ENCODE results near the gene TWF2. TPM values are rescaled to one million over a fixed set of nuclear protein-coding genes. Genes with fewer than 3 reads are reported as not detected.

Gene TWF2
- total and polyA plus RNA-seq, 2 of the 13 experiments (the other 11 are each of a cell fraction or from before 2014, with no cell fraction given): 45.5 to 108 TPM

DNA sequence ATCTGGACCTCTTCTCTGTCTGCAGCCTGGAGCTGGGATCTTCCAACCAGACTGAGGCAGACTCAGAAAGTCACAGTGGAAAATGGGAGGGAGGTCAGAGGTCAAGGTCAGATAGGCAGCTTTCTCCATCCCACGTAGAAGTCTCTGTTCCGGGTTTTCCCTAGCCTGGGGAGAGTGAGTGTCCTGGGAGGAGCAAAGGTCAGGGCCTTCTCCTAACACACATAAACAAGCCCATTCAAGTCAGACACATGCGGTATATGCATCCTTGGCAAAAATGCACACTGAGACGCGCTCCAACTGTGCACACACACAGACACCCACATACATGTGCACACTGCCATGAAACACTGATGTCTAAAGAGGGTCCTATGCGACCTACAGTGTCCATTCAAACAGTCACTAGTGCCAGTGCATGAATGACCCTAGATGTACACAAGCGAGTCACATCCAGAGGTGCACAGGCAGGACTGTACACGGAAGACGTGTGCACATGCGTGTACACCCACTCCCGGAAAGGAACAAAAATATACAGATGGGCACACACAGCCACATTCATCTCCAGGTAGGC lies 681 bp downstream of the TWF2 start (continued):
- TF ChIP-seq, protein P1, sequence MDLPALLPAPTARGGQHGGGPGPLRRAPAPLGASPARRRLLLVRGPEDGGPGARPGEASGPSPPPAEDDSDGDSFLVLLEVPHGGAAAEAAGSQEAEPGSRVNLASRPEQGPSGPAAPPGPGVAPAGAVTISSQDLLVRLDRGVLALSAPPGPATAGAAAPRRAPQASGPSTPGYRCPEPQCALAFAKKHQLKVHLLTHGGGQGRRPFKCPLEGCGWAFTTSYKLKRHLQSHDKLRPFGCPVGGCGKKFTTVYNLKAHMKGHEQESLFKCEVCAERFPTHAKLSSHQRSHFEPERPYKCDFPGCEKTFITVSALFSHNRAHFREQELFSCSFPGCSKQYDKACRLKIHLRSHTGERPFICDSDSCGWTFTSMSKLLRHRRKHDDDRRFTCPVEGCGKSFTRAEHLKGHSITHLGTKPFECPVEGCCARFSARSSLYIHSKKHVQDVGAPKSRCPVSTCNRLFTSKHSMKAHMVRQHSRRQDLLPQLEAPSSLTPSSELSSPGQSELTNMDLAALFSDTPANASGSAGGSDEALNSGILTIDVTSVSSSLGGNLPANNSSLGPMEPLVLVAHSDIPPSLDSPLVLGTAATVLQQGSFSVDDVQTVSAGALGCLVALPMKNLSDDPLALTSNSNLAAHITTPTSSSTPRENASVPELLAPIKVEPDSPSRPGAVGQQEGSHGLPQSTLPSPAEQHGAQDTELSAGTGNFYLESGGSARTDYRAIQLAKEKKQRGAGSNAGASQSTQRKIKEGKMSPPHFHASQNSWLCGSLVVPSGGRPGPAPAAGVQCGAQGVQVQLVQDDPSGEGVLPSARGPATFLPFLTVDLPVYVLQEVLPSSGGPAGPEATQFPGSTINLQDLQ (CRISPR knock-in tag; IDR thresholded peaks at IDR 0.05): no peak
- TF ChIP-seq RFX3 (CRISPR knock-in tag; IDR thresholded peaks at IDR 0.05) (no peak), NFKBIZ (CRISPR knock-in tag; IDR thresholded peaks at IDR 0.05) (no peak), NFIC (IDR thresholded peaks at IDR 0.05; ENCODE audit: low read length) (peak; percentile 56; the same call in 1 of the 2 replicates), KMT2B (CRISPR knock-in tag; IDR thresholded peaks at IDR 0.05) (no peak), ARID2 (CRISPR knock-in tag; IDR thresholded peaks at IDR 0.05; ENCODE audit: borderline replicate concordance) (0 out of 2 replicates have a peak, but pooled peaks have one; percentile 13), ZBTB7B (CRISPR knock-in tag; IDR thresholded peaks at IDR 0.05) (0 out of 2 replicates have a peak, but pooled peaks have one; percentile 32), ZNF564 (CRISPR knock-in tag; IDR thresholded peaks at IDR 0.05) (0 out of 2 replicates have a peak, but pooled peaks have one; percentile 43), CHD2 (IDR thresholded peaks at IDR 0.05; ENCODE audit: low read depth, low read length) (no peak), LCORL (IDR thresholded peaks at IDR 0.05) (no peak), LCORL (CRISPR knock-in tag; IDR thresholded peaks at IDR 0.05) (peak; percentile 25; the same call in 1 of the 2 replicates), DMAP1 (CRISPR knock-in tag; IDR thresholded peaks at IDR 0.05) (peak; percentile 55; the same call in 1 of the 2 replicates), MBD4 (IDR thresholded peaks at IDR 0.05; ENCODE audit: borderline replicate concordance, low read length) (no peak)
- TF ChIP-seq, protein P2, sequence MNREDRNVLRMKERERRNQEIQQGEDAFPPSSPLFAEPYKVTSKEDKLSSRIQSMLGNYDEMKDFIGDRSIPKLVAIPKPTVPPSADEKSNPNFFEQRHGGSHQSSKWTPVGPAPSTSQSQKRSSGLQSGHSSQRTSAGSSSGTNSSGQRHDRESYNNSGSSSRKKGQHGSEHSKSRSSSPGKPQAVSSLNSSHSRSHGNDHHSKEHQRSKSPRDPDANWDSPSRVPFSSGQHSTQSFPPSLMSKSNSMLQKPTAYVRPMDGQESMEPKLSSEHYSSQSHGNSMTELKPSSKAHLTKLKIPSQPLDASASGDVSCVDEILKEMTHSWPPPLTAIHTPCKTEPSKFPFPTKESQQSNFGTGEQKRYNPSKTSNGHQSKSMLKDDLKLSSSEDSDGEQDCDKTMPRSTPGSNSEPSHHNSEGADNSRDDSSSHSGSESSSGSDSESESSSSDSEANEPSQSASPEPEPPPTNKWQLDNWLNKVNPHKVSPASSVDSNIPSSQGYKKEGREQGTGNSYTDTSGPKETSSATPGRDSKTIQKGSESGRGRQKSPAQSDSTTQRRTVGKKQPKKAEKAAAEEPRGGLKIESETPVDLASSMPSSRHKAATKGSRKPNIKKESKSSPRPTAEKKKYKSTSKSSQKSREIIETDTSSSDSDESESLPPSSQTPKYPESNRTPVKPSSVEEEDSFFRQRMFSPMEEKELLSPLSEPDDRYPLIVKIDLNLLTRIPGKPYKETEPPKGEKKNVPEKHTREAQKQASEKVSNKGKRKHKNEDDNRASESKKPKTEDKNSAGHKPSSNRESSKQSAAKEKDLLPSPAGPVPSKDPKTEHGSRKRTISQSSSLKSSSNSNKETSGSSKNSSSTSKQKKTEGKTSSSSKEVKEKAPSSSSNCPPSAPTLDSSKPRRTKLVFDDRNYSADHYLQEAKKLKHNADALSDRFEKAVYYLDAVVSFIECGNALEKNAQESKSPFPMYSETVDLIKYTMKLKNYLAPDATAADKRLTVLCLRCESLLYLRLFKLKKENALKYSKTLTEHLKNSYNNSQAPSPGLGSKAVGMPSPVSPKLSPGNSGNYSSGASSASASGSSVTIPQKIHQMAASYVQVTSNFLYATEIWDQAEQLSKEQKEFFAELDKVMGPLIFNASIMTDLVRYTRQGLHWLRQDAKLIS (CRISPR knock-in tag; IDR thresholded peaks at IDR 0.05): no peak
- TF ChIP-seq, protein P3, sequence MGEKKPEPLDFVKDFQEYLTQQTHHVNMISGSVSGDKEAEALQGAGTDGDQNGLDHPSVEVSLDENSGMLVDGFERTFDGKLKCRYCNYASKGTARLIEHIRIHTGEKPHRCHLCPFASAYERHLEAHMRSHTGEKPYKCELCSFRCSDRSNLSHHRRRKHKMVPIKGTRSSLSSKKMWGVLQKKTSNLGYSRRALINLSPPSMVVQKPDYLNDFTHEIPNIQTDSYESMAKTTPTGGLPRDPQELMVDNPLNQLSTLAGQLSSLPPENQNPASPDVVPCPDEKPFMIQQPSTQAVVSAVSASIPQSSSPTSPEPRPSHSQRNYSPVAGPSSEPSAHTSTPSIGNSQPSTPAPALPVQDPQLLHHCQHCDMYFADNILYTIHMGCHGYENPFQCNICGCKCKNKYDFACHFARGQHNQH (CRISPR knock-in tag; IDR thresholded peaks at IDR 0.05): peak; percentile 39; the same call in 1 of the 2 replicates
- TF ChIP-seq, protein P4, sequence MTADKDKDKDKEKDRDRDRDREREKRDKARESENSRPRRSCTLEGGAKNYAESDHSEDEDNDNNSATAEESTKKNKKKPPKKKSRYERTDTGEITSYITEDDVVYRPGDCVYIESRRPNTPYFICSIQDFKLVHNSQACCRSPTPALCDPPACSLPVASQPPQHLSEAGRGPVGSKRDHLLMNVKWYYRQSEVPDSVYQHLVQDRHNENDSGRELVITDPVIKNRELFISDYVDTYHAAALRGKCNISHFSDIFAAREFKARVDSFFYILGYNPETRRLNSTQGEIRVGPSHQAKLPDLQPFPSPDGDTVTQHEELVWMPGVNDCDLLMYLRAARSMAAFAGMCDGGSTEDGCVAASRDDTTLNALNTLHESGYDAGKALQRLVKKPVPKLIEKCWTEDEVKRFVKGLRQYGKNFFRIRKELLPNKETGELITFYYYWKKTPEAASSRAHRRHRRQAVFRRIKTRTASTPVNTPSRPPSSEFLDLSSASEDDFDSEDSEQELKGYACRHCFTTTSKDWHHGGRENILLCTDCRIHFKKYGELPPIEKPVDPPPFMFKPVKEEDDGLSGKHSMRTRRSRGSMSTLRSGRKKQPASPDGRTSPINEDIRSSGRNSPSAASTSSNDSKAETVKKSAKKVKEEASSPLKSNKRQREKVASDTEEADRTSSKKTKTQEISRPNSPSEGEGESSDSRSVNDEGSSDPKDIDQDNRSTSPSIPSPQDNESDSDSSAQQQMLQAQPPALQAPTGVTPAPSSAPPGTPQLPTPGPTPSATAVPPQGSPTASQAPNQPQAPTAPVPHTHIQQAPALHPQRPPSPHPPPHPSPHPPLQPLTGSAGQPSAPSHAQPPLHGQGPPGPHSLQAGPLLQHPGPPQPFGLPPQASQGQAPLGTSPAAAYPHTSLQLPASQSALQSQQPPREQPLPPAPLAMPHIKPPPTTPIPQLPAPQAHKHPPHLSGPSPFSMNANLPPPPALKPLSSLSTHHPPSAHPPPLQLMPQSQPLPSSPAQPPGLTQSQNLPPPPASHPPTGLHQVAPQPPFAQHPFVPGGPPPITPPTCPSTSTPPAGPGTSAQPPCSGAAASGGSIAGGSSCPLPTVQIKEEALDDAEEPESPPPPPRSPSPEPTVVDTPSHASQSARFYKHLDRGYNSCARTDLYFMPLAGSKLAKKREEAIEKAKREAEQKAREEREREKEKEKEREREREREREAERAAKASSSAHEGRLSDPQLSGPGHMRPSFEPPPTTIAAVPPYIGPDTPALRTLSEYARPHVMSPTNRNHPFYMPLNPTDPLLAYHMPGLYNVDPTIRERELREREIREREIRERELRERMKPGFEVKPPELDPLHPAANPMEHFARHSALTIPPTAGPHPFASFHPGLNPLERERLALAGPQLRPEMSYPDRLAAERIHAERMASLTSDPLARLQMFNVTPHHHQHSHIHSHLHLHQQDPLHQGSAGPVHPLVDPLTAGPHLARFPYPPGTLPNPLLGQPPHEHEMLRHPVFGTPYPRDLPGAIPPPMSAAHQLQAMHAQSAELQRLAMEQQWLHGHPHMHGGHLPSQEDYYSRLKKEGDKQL (CRISPR knock-in tag; IDR thresholded peaks at IDR 0.05; ENCODE audit: low read depth): no peak
- TF ChIP-seq, protein P5, sequence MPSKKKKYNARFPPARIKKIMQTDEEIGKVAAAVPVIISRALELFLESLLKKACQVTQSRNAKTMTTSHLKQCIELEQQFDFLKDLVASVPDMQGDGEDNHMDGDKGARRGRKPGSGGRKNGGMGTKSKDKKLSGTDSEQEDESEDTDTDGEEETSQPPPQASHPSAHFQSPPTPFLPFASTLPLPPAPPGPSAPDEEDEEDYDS (CRISPR knock-in tag; IDR thresholded peaks at IDR 0.05): peak; percentile 60
